ENCODE data around the gene TRPM3.

GRCh38 chr9:70642341-70642740, 479.1 kb downstream of the TRPM3 start:
- no peak for TF ChIP-seq POLR2AphosphoS5 (IDR thresholded peaks at IDR 0.05)
- TF ChIP-seq, protein P1, sequence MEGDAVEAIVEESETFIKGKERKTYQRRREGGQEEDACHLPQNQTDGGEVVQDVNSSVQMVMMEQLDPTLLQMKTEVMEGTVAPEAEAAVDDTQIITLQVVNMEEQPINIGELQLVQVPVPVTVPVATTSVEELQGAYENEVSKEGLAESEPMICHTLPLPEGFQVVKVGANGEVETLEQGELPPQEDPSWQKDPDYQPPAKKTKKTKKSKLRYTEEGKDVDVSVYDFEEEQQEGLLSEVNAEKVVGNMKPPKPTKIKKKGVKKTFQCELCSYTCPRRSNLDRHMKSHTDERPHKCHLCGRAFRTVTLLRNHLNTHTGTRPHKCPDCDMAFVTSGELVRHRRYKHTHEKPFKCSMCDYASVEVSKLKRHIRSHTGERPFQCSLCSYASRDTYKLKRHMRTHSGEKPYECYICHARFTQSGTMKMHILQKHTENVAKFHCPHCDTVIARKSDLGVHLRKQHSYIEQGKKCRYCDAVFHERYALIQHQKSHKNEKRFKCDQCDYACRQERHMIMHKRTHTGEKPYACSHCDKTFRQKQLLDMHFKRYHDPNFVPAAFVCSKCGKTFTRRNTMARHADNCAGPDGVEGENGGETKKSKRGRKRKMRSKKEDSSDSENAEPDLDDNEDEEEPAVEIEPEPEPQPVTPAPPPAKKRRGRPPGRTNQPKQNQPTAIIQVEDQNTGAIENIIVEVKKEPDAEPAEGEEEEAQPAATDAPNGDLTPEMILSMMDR (IDR thresholded peaks at IDR 0.05 in 8 of 11, conservative IDR thresholded peaks at IDR 0.05 in 3 of 11), result no peak

Data from spleen (tissue), 7 donors.